ENCODE measurements around the gene ARID5A. TPM values are rescaled to one million over a fixed set of nuclear protein-coding genes. Genes with fewer than 3 reads are reported as not detected.

The ARID5A gene
- total and polyA plus RNA-seq, 2 of the 13 experiments (the other 11 are each of a cell fraction or from before 2014, with no cell fraction given) = 6.0 to 9.5 TPM

DNA sequence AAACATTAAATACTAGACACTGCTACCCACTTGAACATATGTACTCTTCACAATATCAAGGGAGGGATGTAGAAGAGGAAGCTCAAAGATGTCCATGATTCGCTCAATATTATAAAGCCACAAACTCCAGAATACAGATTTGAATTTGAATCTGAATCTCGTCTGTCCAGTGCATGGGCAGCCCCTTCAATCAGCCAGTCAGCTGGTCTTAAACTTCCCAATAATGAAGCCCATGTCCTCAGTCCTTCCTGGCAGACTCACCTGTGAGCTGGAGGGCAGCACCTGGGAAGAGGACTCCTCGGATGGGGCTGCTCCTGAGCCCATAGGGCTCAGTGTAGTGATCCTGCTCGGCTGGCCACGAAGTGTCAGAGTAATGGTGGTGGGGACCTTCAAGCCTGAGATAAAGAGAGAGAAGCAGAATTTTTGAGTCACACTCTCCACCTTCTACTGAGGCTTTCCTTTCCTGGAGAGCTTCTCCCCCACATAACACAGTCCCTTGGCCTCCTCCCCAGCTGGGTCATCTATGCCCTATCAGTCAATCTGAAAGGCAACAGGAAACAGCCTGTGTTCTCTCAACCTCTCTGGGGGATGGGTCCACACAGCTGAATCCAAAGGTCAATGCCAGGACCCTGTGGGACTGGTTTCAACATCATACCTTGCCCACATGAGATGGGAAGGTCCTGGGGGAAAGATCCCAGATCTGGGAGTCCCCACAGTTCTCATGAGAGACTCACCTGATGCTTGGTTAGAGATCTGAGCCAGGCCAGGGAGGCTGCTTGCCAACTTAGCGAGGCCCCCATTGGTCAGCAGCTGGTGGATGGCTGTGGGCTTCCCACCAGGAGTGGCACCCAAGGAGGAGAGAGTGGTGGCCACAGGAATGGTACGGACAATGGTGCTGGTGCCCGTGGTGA, 65.1 kb downstream of the ARID5A start (continued):
- TF ChIP-seq, protein P1, sequence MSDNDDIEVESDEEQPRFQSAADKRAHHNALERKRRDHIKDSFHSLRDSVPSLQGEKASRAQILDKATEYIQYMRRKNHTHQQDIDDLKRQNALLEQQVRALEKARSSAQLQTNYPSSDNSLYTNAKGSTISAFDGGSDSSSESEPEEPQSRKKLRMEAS (IDR thresholded peaks at IDR 0.05) = peak; percentile 75
- no peak for TF ChIP-seq NKX3-1 (CRISPR knock-in tag; IDR thresholded peaks at IDR 0.05)
- TF ChIP-seq ZKSCAN8 (CRISPR knock-in tag; IDR thresholded peaks at IDR 0.05; ENCODE audit: borderline replicate concordance) = peak; percentile 79; the same call in 1 of the 2 replicates
- TF ChIP-seq NFATC3 (CRISPR knock-in tag; IDR thresholded peaks at IDR 0.05) = no peak
- TF ChIP-seq ZNF543 (CRISPR knock-in tag; IDR thresholded peaks at IDR 0.05) = peak; percentile 61; the same call in 1 of the 2 replicates
- TF ChIP-seq, protein P2, sequence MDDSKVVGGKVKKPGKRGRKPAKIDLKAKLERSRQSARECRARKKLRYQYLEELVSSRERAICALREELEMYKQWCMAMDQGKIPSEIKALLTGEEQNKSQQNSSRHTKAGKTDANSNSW (CRISPR knock-in tag; IDR thresholded peaks at IDR 0.05; ENCODE audit: borderline replicate concordance) = no peak
- no peak for TF ChIP-seq SP2 (CRISPR knock-in tag; IDR thresholded peaks at IDR 0.05)
- TF ChIP-seq SALL1 (CRISPR knock-in tag; IDR thresholded peaks at IDR 0.05) = peak; percentile 98
- TF ChIP-seq ZNF234 (CRISPR knock-in tag; conservative IDR thresholded peaks at IDR 0.05) = no peak
- 0 out of 2 replicates have a peak, but pooled peaks have one; percentile 57 for TF ChIP-seq ZNF205 (CRISPR knock-in tag; IDR thresholded peaks at IDR 0.05)
- TF ChIP-seq, protein P3, sequence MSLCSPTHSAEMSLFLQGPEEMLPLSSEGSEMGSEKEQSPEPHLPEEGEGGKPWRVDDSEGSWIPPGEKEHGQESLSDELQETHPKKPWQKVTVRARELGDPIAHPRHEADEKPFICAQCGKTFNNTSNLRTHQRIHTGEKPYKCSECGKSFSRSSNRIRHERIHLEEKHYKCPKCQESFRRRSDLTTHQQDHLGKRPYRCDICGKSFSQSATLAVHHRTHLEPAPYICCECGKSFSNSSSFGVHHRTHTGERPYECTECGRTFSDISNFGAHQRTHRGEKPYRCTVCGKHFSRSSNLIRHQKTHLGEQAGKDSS (CRISPR knock-in tag; IDR thresholded peaks at IDR 0.05; ENCODE audit: borderline replicate concordance, low read depth) = peak; percentile 78; the same call in 1 of the 2 replicates
- TF ChIP-seq ZNF792 (CRISPR knock-in tag; IDR thresholded peaks at IDR 0.05) = peak; percentile 87; the same call in 1 of the 2 replicates
- TF ChIP-seq, protein P4, sequence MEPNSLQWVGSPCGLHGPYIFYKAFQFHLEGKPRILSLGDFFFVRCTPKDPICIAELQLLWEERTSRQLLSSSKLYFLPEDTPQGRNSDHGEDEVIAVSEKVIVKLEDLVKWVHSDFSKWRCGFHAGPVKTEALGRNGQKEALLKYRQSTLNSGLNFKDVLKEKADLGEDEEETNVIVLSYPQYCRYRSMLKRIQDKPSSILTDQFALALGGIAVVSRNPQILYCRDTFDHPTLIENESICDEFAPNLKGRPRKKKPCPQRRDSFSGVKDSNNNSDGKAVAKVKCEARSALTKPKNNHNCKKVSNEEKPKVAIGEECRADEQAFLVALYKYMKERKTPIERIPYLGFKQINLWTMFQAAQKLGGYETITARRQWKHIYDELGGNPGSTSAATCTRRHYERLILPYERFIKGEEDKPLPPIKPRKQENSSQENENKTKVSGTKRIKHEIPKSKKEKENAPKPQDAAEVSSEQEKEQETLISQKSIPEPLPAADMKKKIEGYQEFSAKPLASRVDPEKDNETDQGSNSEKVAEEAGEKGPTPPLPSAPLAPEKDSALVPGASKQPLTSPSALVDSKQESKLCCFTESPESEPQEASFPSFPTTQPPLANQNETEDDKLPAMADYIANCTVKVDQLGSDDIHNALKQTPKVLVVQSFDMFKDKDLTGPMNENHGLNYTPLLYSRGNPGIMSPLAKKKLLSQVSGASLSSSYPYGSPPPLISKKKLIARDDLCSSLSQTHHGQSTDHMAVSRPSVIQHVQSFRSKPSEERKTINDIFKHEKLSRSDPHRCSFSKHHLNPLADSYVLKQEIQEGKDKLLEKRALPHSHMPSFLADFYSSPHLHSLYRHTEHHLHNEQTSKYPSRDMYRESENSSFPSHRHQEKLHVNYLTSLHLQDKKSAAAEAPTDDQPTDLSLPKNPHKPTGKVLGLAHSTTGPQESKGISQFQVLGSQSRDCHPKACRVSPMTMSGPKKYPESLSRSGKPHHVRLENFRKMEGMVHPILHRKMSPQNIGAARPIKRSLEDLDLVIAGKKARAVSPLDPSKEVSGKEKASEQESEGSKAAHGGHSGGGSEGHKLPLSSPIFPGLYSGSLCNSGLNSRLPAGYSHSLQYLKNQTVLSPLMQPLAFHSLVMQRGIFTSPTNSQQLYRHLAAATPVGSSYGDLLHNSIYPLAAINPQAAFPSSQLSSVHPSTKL (CRISPR knock-in tag; IDR thresholded peaks at IDR 0.05) = peak; percentile 96
- no peak for TF ChIP-seq PHF8 (CRISPR knock-in tag; IDR thresholded peaks at IDR 0.05)
- no peak for TF ChIP-seq JUNB (CRISPR knock-in tag; IDR thresholded peaks at IDR 0.05; ENCODE audit: borderline replicate concordance)
- TF ChIP-seq, protein P5, sequence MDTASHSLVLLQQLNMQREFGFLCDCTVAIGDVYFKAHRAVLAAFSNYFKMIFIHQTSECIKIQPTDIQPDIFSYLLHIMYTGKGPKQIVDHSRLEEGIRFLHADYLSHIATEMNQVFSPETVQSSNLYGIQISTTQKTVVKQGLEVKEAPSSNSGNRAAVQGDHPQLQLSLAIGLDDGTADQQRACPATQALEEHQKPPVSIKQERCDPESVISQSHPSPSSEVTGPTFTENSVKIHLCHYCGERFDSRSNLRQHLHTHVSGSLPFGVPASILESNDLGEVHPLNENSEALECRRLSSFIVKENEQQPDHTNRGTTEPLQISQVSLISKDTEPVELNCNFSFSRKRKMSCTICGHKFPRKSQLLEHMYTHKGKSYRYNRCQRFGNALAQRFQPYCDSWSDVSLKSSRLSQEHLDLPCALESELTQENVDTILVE (CRISPR knock-in tag; IDR thresholded peaks at IDR 0.05) = peak; percentile 36; the same call in 1 of the 2 replicates
- no peak for TF ChIP-seq AGO2 (optimal IDR thresholded peaks at IDR 0.05; ENCODE audit: low read depth, low read length)
- peak in 1 of 2 experiments; percentile 45; a peak in 1 of 4 replicates for TF ChIP-seq KLF16 (CRISPR knock-in tag; IDR thresholded peaks at IDR 0.05)
- no peak for TF ChIP-seq HNRNPUL1 (IDR thresholded peaks at IDR 0.05; ENCODE audit: low read depth, low read length)
- TF ChIP-seq, protein P6, sequence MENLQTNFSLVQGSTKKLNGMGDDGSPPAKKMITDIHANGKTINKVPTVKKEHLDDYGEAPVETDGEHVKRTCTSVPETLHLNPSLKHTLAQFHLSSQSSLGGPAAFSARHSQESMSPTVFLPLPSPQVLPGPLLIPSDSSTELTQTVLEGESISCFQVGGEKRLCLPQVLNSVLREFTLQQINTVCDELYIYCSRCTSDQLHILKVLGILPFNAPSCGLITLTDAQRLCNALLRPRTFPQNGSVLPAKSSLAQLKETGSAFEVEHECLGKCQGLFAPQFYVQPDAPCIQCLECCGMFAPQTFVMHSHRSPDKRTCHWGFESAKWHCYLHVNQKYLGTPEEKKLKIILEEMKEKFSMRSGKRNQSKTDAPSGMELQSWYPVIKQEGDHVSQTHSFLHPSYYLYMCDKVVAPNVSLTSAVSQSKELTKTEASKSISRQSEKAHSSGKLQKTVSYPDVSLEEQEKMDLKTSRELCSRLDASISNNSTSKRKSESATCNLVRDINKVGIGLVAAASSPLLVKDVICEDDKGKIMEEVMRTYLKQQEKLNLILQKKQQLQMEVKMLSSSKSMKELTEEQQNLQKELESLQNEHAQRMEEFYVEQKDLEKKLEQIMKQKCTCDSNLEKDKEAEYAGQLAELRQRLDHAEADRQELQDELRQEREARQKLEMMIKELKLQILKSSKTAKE (CRISPR knock-in tag; IDR thresholded peaks at IDR 0.05; ENCODE audit: borderline replicate concordance) = peak; percentile 91
